ENCODE measurements around the gene KCNK7. TPM values are rescaled to one million over a fixed set of nuclear protein-coding genes. Genes with fewer than 3 reads are reported as not detected.
A peak's percentile ranks its signal among the peaks of the same experiment; 100 is the strongest.

Gene KCNK7
- total RNA-seq, 1 experiment from 2014 or later, result 0.58 TPM

DNA sequence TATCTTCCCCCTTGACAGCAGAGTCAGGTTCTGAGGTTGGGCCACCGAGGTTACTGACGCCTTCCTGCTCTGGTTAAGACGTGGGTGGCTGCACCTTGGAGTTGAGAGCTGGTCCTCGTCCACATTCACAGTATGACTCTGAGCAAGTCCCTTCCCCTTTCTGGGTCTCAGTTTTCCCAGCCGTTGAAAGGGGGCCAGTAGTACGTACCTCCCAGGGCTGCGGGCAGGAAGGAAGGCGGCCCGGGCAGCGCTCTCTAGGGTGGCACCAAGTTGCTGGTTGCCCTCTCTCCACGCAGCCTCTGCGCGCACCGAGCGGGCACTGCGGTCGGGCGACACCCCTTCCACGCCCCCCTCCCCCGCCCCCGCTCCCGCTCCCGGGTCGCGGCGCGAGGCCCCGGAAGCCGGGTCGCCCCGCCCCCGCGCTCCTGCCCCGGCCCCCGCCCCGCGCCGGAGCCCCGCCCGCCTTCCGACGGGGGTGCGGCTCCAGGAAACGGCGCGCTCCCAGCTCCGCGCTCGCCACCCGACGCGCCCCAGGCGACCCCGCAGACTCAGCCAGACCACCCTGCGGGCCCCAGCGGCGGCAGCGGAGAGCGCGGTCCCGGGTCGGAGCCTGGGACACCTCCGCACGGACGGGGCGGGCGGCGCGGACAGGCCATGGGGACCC lies 19.9 kb downstream of the KCNK7 start, which contains the start of gene EHBP1L1:
Gene EHBP1L1 (plus strand): TSS at position 486 of the 664 bp plus-strand sequence. CDS start 250 bp downstream, outside the sequence.
- ChIA-PET POLR2A (ENCODE audit: unreplicated experiment) (no interaction called here), CTCF (interaction anchor here (0.6 kb wide), 2 partner anchors 29 to 446 kb away, joined by 4 read pairs; no protein-coding TSS in a partner anchor)
- no peaks in the 10 kb centered on the region for H3K9me3 ChIP-seq (ENCODE audit: low read length)
- peaks cover 5% of the 10 kb centered on the region for H4K20me1 ChIP-seq (ENCODE audit: low read length)
- no TSS peak for BruUV-seq (replicated peaks)
- peak within 1 kb of the TSS; percentile 76 for H3K9ac ChIP-seq (ENCODE audit: low read length)
- H3K27me3 ChIP-seq (ENCODE audit: low read length), result no peaks in the 10 kb centered on the region
- DNase-seq (peak; percentile 70), ATAC-seq (peak; percentile 11)
- peaks cover 42% of the 10 kb centered on the region for H3K79me2 ChIP-seq (ENCODE audit: low read length)
- peak within 1 kb of the TSS; percentile 91 for H3K4me2 ChIP-seq (ENCODE audit: low read length)
- peaks cover 4% of the 10 kb centered on the region for H3F3A ChIP-seq (ENCODE audit: low read length, unreplicated experiment)
- H2AFZ ChIP-seq (ENCODE audit: low read length), result peak within 1 kb of the TSS; percentile 64
- TF ChIP-seq, protein P1, sequence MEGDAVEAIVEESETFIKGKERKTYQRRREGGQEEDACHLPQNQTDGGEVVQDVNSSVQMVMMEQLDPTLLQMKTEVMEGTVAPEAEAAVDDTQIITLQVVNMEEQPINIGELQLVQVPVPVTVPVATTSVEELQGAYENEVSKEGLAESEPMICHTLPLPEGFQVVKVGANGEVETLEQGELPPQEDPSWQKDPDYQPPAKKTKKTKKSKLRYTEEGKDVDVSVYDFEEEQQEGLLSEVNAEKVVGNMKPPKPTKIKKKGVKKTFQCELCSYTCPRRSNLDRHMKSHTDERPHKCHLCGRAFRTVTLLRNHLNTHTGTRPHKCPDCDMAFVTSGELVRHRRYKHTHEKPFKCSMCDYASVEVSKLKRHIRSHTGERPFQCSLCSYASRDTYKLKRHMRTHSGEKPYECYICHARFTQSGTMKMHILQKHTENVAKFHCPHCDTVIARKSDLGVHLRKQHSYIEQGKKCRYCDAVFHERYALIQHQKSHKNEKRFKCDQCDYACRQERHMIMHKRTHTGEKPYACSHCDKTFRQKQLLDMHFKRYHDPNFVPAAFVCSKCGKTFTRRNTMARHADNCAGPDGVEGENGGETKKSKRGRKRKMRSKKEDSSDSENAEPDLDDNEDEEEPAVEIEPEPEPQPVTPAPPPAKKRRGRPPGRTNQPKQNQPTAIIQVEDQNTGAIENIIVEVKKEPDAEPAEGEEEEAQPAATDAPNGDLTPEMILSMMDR (conservative IDR thresholded peaks at IDR 0.05; ENCODE audit: low read depth, low read length), result no peak
- TF ChIP-seq EZH2phosphoT487 (IDR thresholded peaks at IDR 0.05; ENCODE audit: borderline replicate concordance, low read length), result no peak
- TF ChIP-seq EZH2 (IDR thresholded peaks at IDR 0.05; ENCODE audit: low read length, unreplicated experiment), result no peak
- intact Hi-C loops (cut with micrococcal nuclease), result loop anchor here (2.0 kb wide), 1 partner anchor 39 kb away; the partner anchor contains the start of genes MAP3K11 and PCNX3
- H3K36me3 ChIP-seq (ENCODE audit: low read depth, low read length), result no peaks in the 10 kb centered on the region; the same call in 1 of the 2 replicates
- H3K9me2 ChIP-seq (replicated peaks; ENCODE audit: low read length), result no peaks in the 10 kb centered on the region
- peaks cover 55% of the 10 kb centered on the region for H3K4me1 ChIP-seq (ENCODE audit: insufficient read depth, low read length)
- H3K4me3 ChIP-seq (ENCODE audit: low read length), result peak within 1 kb of the TSS; percentile 75
- H3K27ac ChIP-seq (ENCODE audit: low read length), result peak within 1 kb of the TSS; percentile 65

DNA sequence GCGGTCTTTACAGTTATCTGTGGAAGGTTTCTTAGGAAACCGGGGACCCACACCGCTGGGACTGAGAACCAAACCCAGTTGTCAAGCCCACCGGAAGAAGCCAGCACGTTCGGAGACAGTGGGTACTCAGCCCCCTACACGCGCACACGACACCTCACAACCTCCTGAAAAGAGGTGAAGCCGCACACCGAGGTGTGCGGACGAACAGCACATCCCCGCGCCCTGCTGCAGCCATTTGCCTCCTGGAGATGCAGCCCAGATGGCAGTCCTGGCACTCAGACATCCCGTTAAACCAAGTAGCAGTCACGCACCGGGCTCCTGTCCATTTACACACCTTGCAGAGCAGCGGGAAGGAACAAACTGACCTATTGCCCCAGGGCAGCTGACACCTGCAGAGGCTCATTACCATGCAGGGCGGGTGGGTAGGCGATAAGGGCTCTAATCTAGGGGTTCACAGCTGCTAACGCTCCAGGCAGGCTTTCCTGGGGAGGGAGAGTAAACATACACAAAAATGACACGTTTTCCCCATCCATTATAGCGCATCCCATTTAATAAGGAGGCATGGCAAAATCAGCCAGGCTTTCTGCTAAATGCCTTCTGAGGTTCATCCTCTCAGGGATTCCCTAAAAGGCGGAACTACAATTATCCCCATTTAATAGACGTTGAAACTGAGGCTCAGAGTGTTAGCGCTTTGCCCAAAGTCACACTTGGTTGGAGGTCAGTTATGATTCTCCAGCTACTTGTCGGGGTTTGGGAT lies 20.6 kb downstream of the KCNK7 start:
- H3K9me2 ChIP-seq (replicated peaks; ENCODE audit: low read length), result no peaks in the 10 kb centered on the region
- H4K20me1 ChIP-seq (ENCODE audit: low read length), result peaks cover 5% of the 10 kb centered on the region
- intact Hi-C loops (cut with micrococcal nuclease), result no loop called here
- peaks cover 55% of the 10 kb centered on the region for H3K4me1 ChIP-seq (ENCODE audit: insufficient read depth, low read length)
- H3K79me2 ChIP-seq (ENCODE audit: low read length), result peaks cover 46% of the 10 kb centered on the region
- H3K9me3 ChIP-seq (ENCODE audit: low read length), result no peaks in the 10 kb centered on the region
- H3K27me3 ChIP-seq (ENCODE audit: low read length), result no peaks in the 10 kb centered on the region
- peak overlapping the region; percentile 40 for H3K27ac ChIP-seq (ENCODE audit: low read length)
- no peaks in the 10 kb centered on the region for H3K36me3 ChIP-seq (ENCODE audit: low read depth, low read length)
- peak overlapping the region; percentile 84 for H3K4me2 ChIP-seq (ENCODE audit: low read length)
- TF ChIP-seq, protein P1 (conservative IDR thresholded peaks at IDR 0.05; ENCODE audit: low read depth, low read length), result no peak
- TF ChIP-seq EZH2 (IDR thresholded peaks at IDR 0.05; ENCODE audit: low read length, unreplicated experiment), result no peak
- no peak for TF ChIP-seq EZH2phosphoT487 (IDR thresholded peaks at IDR 0.05; ENCODE audit: borderline replicate concordance, low read length)
- TSS peak; percentile 85 for BruUV-seq (replicated peaks)
- ChIA-PET POLR2A (ENCODE audit: unreplicated experiment) (no interaction called here), CTCF (no interaction called here)
- peaks cover 4% of the 10 kb centered on the region for H3F3A ChIP-seq (ENCODE audit: low read length, unreplicated experiment)
- no peak for ATAC-seq
- peak overlapping the region; percentile 20; the same call in 1 of the 2 replicates for H3K9ac ChIP-seq (ENCODE audit: low read length)
- H2AFZ ChIP-seq (ENCODE audit: low read length), result peak overlapping the region; percentile 64
- DNase-seq, result peak; percentile 44
- H3K4me3 ChIP-seq (ENCODE audit: low read length), result peak overlapping the region; percentile 66
